Fibroblast of skin of abdomen (primary cell): ENCODE results near the gene DNAAF2.

Experiments
- DNase-seq: peaks from one replicate; pipeline ENCODE4 v3.0.0-alpha.2; 2013

The DNAAF2 gene

GRCh38 chr14:49583629-49584028, 51.4 kb downstream of the DNAAF2 start:
- DNase-seq = no peak

- DNase-seq = no peak
Measured at GRCh38 chr14:49582113-49582977, 52.7 kb downstream of the DNAAF2 start.

DNA sequence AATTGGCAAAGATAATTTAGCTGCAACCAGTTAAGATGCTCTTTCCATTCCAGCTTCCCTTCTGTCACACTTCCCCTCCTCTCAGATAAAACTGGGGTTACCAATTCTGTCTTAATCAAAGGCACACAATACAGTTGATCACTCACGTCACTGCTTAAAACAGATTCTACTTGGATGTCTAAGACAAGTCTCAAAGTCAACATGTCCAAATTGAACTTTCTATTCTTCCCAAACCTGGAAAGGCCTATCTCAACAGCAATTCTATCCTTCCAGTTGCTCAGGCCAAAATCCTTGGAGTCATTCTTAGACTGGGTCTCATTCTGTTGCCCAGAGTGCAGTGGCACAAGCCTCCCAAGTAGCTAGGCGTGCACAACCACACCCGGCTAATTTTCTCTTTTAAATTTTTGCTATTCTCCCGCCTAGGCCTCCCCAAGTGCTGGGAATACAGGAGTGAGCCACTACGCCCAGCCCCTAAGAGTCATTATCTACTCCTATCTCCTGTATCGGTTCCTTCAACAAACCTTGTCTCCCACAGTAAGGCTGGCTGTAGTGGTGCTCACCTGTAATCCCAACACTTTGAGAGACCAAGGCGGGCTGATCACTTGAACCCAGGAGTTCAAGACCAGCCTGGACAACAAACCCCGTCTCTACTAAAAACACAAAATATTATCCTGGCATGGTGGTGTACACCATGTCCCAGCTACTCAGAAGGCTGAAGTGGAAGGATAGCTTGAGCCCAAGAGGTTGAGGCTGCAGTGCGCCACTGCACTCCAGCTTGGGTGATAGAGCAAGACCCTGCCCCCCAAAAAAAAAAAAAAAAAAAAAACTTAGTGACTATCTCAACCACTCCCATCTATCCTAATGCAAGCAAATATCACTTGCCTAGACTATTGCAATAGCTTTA, 53.6 kb downstream of the DNAAF2 start:
- no peak for DNase-seq

DNA sequence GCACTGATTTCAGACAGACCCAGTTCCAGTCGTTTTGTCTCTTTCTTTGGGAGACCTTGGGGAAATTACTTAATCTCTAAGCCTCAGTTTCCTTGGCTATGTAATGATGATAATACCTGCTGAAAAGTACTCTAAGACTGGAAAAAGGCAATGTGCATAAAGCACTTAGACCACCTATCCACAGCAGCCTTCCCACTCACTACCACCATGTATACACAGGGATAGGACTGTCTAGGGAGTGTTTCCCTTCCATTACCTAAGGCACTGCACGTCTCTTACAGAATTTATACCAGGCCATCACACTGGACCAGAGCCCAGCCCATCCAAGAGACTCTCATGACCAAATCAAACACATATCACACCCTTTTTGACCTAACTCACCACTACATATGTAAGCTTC, 55.2 kb downstream of the DNAAF2 start:
- no peak for DNase-seq

DNA sequence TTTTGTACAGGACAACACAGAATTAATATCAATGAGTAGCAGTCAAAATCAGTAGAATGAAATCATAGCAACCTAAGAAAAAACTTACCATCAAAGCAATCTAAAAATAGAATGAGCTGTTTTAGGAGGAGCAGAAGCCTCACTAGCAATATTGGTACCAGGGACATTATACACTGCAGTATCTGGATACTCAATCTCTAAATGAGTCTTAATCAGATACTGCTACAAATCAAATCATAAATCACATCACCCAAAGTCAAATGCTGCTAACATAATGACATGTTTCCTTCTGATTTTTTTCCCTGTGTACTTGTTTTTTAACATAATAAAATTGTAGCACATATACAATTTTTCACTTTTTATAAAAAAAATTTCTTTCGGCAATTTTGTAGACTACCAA, 56.9 kb downstream of the DNAAF2 start:
- DNase-seq = no peak
